ENCODE data around the gene HMGB2. TPM values are rescaled to one million over a fixed set of nuclear protein-coding genes. Genes with fewer than 3 reads are reported as not detected.
A peak's percentile ranks its signal among the peaks of the same experiment; 100 is the strongest.

The HMGB2 gene
- total and polyA plus RNA-seq, 4 donors, result 33.0 to 81.7 (median 56.5) TPM

DNA sequence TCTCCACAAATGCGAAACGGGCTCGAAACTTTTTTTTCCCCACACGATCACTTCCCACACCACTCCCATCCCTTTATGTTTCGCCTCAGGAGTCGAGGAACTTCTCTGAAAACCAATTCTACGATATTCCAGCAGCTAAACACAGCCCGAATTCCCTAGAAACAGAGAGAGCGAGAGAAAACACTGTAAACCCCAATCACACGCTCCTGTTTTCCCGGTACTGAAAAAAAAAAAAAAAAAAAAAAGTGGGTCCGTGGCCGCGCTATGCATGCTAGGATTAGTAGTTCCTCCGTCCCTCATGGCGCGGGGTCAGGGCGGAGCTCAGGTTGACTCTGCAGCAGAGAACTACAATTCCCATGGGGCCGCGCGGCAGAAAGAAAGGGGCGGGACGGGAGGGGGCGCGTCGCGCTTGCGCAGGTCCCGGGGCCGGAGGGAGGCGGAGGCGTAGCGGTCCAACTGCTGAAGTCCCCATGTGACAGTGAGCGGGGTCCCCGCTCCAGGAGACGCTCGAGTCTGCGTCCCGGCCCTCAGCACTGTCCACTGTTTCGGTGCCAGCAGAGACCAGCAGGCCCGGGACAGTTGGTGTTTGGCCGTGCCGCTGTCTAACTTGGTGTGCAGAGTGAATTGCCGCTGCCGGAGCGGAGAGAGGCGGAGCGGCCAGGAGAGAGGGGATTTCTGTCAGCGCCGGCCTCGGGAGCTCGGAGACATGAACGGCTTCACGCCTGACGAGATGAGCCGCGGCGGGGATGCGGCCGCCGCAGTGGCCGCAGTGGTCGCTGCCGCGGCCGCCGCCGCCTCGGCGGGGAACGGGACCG is 36.5 kb upstream of the HMGB2 start, which contains the start of gene SAP30:
SAP30 (plus strand) TSS at position 478 of the 815 bp plus-strand sequence; CDS start at position 707, 229 bp downstream.
- Histone ChIP-seq H3K27me3 (ENCODE audit: control insufficient read depth in 1 of 2, insufficient read depth in 2 of 2, low read length in 1 of 2) (no peaks in the 10 kb centered on the region), H3K36me3 (ENCODE audit: control insufficient read depth in 1 of 2, insufficient read depth in 2 of 2, low read length in 1 of 2) (no peaks in the 10 kb centered on the region), H3K4me3 (ENCODE audit: low read length in 2 of 2) (peak within 1 kb of the TSS; percentile 84 to 88), H3K9me3 (ENCODE audit: control insufficient read depth, low read length) (no peaks in the 10 kb centered on the region), H3K27ac (ENCODE audit: low read depth in 1 of 2, low read length in 2 of 2) (peak within 1 kb of the TSS; percentile 78 to 98), H3K4me1 (ENCODE audit: control insufficient read depth in 1 of 2, insufficient read depth in 2 of 2, low read length in 2 of 2) (no peaks in the 10 kb centered on the region)
- intact Hi-C loops (cut with DNase I), result loop anchor here (1.0 to 5.0 kb wide), 5 partner anchors 36 to 152 kb away; partner anchors contain the start of gene HMGB2 (in 2 of the 2)
- ATAC-seq (ENCODE audit: low FRiP score) (peak; percentile 98), DNase-seq (peak; percentile 100)
- WGBS, 2 donors, result 1% methylated on average over 62 to 72 of the region's 72 CpGs

DNA sequence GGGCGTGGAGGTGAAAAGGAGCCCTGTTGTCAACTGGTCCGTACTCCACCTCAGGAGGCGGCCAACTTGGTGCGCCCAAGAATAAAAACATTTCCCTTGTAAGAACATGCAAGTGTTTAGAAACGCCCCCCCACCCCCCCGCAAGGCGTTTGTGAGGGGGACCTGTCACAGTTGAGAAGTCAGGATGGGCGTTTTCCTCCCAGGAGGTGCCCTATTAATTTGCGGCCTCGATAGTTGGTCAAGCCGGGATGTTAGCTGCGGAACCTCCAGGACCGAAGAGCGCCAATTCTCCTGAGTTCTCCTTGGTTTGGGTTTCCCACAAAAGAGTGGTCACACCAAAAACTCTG is 35.9 kb upstream of the HMGB2 start:
- H3K4me1 ChIP-seq (ENCODE audit: control insufficient read depth in 1 of 2, insufficient read depth in 2 of 2, low read length in 2 of 2), result no peaks in the 10 kb centered on the region
- H3K4me3 ChIP-seq (ENCODE audit: low read length in 2 of 2), result peak overlapping the region; percentile 77 to 88
- H3K9me3 ChIP-seq (ENCODE audit: control insufficient read depth, low read length), result no peaks in the 10 kb centered on the region
- DNase-seq (peak; percentile 84 to 85), ATAC-seq (ENCODE audit: low FRiP score) (peak; percentile 51)
- no peaks in the 10 kb centered on the region for H3K27me3 ChIP-seq (ENCODE audit: control insufficient read depth in 1 of 2, insufficient read depth in 2 of 2, low read length in 1 of 2)
- H3K27ac ChIP-seq (ENCODE audit: low read depth in 1 of 2, low read length in 2 of 2), result peak overlapping the region; percentile 78 to 98
- 1% methylated on average over 14 of the region's 14 CpGs for WGBS, 2 donors
- intact Hi-C loops (cut with DNase I), result loop anchor here (1.0 to 5.0 kb wide), 5 partner anchors 36 to 153 kb away; partner anchors contain the start of gene HMGB2 (in 2 of the 2)
- no peaks in the 10 kb centered on the region for H3K36me3 ChIP-seq (ENCODE audit: control insufficient read depth in 1 of 2, insufficient read depth in 2 of 2, low read length in 1 of 2)

DNA sequence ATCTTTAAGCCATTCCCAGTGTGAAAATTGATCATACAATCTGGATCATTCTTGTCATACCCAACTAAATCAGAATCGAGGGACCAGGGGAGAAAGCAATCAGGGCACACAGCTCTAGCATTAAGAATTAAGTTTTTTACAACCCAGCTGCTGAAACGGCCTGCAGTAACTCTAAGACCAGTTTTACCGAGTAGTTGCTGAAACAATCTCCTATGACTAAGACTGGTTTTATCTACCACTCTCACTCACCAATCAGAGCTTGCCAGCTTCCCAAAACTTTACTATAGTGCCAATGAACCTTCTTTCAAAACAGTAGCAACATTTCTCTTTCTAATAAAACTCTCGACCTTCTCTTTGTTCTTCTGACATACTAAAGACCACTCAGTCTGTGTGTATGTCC is 33.8 kb upstream of the HMGB2 start:
- Histone ChIP-seq H3K4me1 (ENCODE audit: control insufficient read depth in 1 of 2, insufficient read depth in 2 of 2, low read length in 2 of 2) (no peaks in the 10 kb centered on the region), H3K27me3 (ENCODE audit: control insufficient read depth in 1 of 2, insufficient read depth in 2 of 2, low read length in 1 of 2) (no peaks in the 10 kb centered on the region), H3K9me3 (ENCODE audit: control insufficient read depth, low read length) (no peaks in the 10 kb centered on the region), H3K27ac (ENCODE audit: low read depth in 1 of 2, low read length in 2 of 2) (no peak overlapping the region), H3K4me3 (ENCODE audit: low read length in 2 of 2) (peak overlapping the region in 1 of 2 donors; percentile 17), H3K36me3 (ENCODE audit: control insufficient read depth in 1 of 2, insufficient read depth in 2 of 2, low read length in 1 of 2) (no peaks in the 10 kb centered on the region)
- 19 to 26% methylated on average over 4 of the region's 4 CpGs for WGBS, 2 donors
- DNase-seq, result no peak
- no peak for ATAC-seq (ENCODE audit: low FRiP score)
- intact Hi-C loops (cut with DNase I), result no loop called here

DNA sequence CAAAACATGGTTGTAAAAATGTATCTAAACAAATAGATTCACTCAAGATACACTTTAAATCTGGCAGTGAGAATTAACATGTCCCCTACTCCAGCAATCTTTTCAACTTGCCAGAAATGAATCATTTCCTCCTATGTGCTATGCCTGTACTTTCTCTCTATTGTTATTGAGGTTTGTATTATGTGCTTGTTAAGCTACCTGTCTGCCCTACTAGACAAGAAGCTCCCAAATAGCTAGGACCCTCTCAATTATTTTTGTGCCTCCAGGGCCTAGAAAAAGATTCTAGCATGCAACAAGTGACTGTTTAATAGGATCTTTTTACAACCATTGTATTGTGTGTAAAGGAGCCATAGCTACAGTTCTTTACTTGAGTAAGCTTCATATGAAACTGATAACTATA is 33.1 kb upstream of the HMGB2 start:
- Histone ChIP-seq H3K4me3 (ENCODE audit: low read length in 2 of 2) (no peak overlapping the region), H3K4me1 (ENCODE audit: control insufficient read depth in 1 of 2, insufficient read depth in 2 of 2, low read length in 2 of 2) (no peaks in the 10 kb centered on the region), H3K9me3 (ENCODE audit: control insufficient read depth, low read length) (no peaks in the 10 kb centered on the region), H3K36me3 (ENCODE audit: control insufficient read depth in 1 of 2, insufficient read depth in 2 of 2, low read length in 1 of 2) (no peaks in the 10 kb centered on the region), H3K27ac (ENCODE audit: low read depth in 1 of 2, low read length in 2 of 2) (no peak overlapping the region), H3K27me3 (ENCODE audit: control insufficient read depth in 1 of 2, insufficient read depth in 2 of 2, low read length in 1 of 2) (no peaks in the 10 kb centered on the region)
- DNase-seq, result no peak
- ATAC-seq (ENCODE audit: low FRiP score), result no peak
- intact Hi-C loops (cut with DNase I), result no loop called here

DNA sequence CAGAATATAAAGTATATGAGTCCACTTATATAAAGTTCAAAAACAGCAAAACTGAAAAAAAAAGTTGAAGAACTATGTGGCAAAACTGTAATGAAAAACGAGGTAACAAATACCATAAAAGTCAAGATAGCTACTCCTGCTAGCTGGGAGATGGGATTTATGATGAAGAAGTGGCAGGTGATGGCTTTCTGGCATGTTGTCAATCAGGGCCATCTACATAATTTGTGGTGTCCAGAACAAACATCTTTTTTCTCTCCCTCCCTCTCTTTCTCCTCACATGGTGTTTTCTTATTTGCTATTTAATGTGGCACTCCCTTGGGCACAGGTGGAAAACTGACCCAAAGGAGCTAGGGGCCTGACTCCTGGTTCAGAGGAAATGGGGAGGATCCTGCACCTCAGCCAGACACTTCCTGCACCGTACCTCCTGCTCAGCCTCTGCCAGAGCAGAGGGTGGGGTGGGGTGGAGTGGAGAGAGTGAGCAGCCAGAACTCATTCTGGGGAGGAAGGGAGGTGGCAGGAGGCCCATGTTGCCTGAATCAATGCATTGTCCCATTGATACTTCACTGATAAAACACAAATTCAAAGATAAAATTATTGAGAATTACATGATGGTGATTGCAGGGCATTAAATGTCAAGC is 31.3 kb upstream of the HMGB2 start:
- H3K36me3 ChIP-seq (ENCODE audit: control insufficient read depth in 1 of 2, insufficient read depth in 2 of 2, low read length in 1 of 2), result no peaks in the 10 kb centered on the region
- H3K4me1 ChIP-seq (ENCODE audit: control insufficient read depth in 1 of 2, insufficient read depth in 2 of 2, low read length in 2 of 2), result no peaks in the 10 kb centered on the region
- intact Hi-C loops (cut with DNase I), result no loop called here
- no peak overlapping the region for H3K4me3 ChIP-seq (ENCODE audit: low read length in 2 of 2)
- 39 to 44% methylated on average over 2 of the region's 2 CpGs for WGBS, 2 donors
- no peak overlapping the region for H3K27ac ChIP-seq (ENCODE audit: low read depth in 1 of 2, low read length in 2 of 2)
- ATAC-seq (ENCODE audit: low FRiP score), result no peak
- no peaks in the 10 kb centered on the region for H3K9me3 ChIP-seq (ENCODE audit: control insufficient read depth, low read length)
- H3K27me3 ChIP-seq (ENCODE audit: control insufficient read depth in 1 of 2, insufficient read depth in 2 of 2, low read length in 1 of 2), result no peaks in the 10 kb centered on the region
- DNase-seq, result no peak

DNA sequence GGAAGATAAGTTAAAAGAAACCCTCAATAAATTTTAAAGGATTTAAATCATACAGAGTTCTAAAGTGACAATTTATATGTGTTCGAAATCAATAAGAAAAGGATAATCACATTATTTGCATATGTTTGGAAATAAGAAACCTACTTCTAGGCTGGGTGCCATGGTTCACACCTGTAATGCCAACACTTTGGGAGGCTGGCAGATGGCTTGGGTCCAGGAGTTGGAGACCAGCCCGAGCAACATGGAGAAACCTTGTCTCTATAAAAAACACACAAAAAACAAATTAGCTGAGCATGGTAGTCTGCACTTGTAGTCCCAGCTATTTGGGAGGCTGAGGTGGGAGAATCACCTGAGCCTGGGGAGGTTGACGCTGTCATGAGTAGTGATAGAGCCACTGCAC is 28.5 kb upstream of the HMGB2 start:
- no peak overlapping the region for H3K4me3 ChIP-seq (ENCODE audit: low read length in 2 of 2)
- H3K4me1 ChIP-seq (ENCODE audit: control insufficient read depth in 1 of 2, insufficient read depth in 2 of 2, low read length in 2 of 2), result no peaks in the 10 kb centered on the region
- H3K27me3 ChIP-seq (ENCODE audit: control insufficient read depth in 1 of 2, insufficient read depth in 2 of 2, low read length in 1 of 2), result no peaks in the 10 kb centered on the region
- intact Hi-C loops (cut with DNase I), result no loop called here
- no peaks in the 10 kb centered on the region for H3K36me3 ChIP-seq (ENCODE audit: control insufficient read depth in 1 of 2, insufficient read depth in 2 of 2, low read length in 1 of 2)
- peaks cover 2% of the 10 kb centered on the region for H3K9me3 ChIP-seq (ENCODE audit: control insufficient read depth, low read length)
- 93 to 97% methylated on average over 3 of the region's 3 CpGs for WGBS, 2 donors
- no peak overlapping the region for H3K27ac ChIP-seq (ENCODE audit: low read depth in 1 of 2, low read length in 2 of 2)
- DNase-seq, result no peak
- ATAC-seq (ENCODE audit: low FRiP score), result no peak

DNA sequence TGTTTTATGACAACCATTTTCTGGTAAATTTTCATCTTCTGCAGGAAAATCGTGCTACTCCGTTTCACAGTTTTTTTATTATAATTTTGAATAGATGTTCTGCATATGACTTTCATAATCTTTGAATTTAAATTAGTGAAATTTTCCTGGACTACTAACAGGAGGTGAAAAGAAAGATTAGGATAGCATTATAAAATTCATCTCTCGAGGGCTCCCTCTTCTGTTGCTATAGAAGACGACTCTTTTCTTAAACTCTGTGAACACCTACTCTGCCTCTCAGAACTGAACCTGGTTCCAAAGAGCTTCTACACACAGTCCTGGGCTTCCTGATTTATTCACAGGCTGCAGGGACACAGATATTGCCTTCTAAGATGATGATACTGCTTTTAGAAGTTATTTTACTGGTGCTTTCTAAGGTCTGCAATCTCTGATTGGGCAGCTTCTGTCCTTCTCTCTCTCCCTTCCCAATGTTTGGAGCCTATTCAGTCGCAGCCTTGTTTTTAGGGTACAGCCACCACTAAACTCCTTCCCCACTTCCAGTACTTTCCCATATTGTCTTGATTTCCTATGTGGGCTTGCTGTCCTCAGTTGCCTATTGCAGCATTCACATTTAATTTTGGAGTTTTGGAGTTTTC is 26.5 kb upstream of the HMGB2 start:
- intact Hi-C loops (cut with DNase I), result no loop called here
- Histone ChIP-seq H3K27ac (ENCODE audit: low read depth in 1 of 2, low read length in 2 of 2) (no peak overlapping the region), H3K27me3 (ENCODE audit: control insufficient read depth in 1 of 2, insufficient read depth in 2 of 2, low read length in 1 of 2) (no peaks in the 10 kb centered on the region), H3K36me3 (ENCODE audit: control insufficient read depth in 1 of 2, insufficient read depth in 2 of 2, low read length in 1 of 2) (no peaks in the 10 kb centered on the region), H3K9me3 (ENCODE audit: control insufficient read depth, low read length) (peaks cover 2% of the 10 kb centered on the region), H3K4me3 (ENCODE audit: low read length in 2 of 2) (no peak overlapping the region), H3K4me1 (ENCODE audit: control insufficient read depth in 1 of 2, insufficient read depth in 2 of 2, low read length in 2 of 2) (no peaks in the 10 kb centered on the region)
- DNase-seq (no peak), ATAC-seq (ENCODE audit: low FRiP score) (no peak)
- 54 to 58% methylated on average over 5 of the region's 5 CpGs for WGBS, 2 donors

DNA sequence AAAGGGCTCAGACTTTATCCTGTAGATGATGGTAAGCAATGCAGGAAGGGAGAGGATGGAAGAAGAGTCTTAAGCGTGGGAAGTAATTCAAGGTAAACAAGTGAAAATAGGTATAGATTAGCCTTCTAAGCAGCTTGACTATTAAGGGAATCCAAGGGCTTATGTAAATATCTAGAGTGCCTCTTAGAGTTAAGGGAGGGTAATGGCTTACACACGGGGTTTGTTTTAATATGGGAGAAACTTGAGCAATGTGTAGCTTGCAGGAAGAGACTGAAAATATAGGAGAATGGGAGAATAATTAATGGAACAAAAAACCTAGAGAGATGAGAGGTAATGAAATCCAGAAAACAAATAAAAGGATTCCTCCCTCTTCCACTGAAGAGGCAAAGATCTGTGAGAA is 23.8 kb upstream of the HMGB2 start:
- ATAC-seq (ENCODE audit: low FRiP score) (no peak), DNase-seq (no peak)
- intact Hi-C loops (cut with DNase I), result no loop called here
- Histone ChIP-seq H3K4me1 (ENCODE audit: control insufficient read depth in 1 of 2, insufficient read depth in 2 of 2, low read length in 2 of 2) (no peaks in the 10 kb centered on the region), H3K27me3 (ENCODE audit: control insufficient read depth in 1 of 2, insufficient read depth in 2 of 2, low read length in 1 of 2) (no peaks in the 10 kb centered on the region), H3K36me3 (ENCODE audit: control insufficient read depth in 1 of 2, insufficient read depth in 2 of 2, low read length in 1 of 2) (no peaks in the 10 kb centered on the region), H3K27ac (ENCODE audit: low read depth in 1 of 2, low read length in 2 of 2) (no peak overlapping the region), H3K4me3 (ENCODE audit: low read length in 2 of 2) (no peak overlapping the region), H3K9me3 (ENCODE audit: control insufficient read depth, low read length) (peaks cover 2% of the 10 kb centered on the region)
- WGBS, 2 donors, result 75 to 76% methylated on average over 2 of the region's 2 CpGs
